PFSK-1 (cell line): ENCODE results near the gene RGL3.

Source experiments
- FOXP2 ChIP-seq: optimal IDR thresholded peaks from 2 replicates; pipeline ENCODE3; 2011; ENCODE audit warnings: borderline replicate concordance, control low read depth, inconsistent platforms; ENCODE audit not compliant: insufficient read depth; ENCODE audit errors: extremely low read length, extremely low read depth
- POLR2AphosphoS5 ChIP-seq: IDR thresholded peaks from 2 replicates; pipeline ENCODE4 v1.6.1; 2012; ENCODE audit warnings: low read depth, mild to moderate bottlenecking, control low read depth, low read length, moderate library complexity
- REST ChIP-seq, 2 experiments: IDR thresholded peaks; 2 replicates each; pipeline versions ENCODE4 v1.6.1 to v1.8.0; 2011 to 2012; ENCODE audit warnings: low read depth in 2 of 2, low read length in 2 of 2, control low read depth in 1 of 2, inconsistent platforms in 1 of 2, mild to moderate bottlenecking in 1 of 2, moderate library complexity in 1 of 2; ENCODE audit not compliant: insufficient read depth in 1 of 2
- SIN3A ChIP-seq: IDR thresholded peaks from 2 replicates; pipeline ENCODE4 v1.6.1; 2012; ENCODE audit warnings: mild to moderate bottlenecking, low read length, moderate library complexity, borderline replicate concordance; ENCODE audit not compliant: insufficient read depth
- TAF1 ChIP-seq: IDR thresholded peaks from 2 replicates; pipeline ENCODE4 v1.6.1; 2012; ENCODE audit warnings: low read length, control low read depth, borderline replicate concordance; ENCODE audit not compliant: insufficient read depth

The RGL3 gene

DNA sequence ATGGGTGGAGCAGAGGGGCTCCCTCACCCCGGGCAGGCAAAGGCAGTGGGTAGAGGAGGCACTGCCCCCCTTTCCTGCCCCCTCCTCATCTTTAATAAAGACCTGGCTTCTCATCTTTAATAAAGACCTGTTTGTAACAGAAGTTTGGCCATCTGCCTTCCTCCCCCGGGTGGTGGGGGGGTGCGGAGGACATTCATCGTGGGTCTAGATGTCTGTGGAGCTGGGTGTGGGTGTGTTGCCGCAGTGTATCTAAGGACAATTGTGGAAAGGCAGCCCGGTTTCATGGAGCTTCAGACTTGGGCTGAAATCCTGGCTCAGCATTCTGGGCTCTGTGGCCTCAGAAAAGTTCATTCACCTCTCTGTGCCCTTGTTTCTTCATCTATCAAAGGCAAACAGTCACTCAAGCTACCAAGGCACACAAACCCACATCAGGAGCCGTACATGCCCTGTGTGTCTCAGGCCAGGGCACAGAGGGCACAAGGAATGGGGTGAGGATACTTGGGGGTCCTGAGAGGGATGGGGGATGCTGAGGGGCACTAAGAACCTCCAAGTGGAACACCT is 53.5 kb downstream of the RGL3 start:
- TF ChIP-seq SIN3A: no peak
- TF ChIP-seq FOXP2: no peak
- no peak for TF ChIP-seq TAF1
- TF ChIP-seq REST (IDR thresholded peaks at IDR 0.05; ENCODE audit: insufficient read depth in 1 of 2, low read depth in 2 of 2, low read length in 2 of 2): no peak
- no peak for TF ChIP-seq POLR2AphosphoS5

DNA sequence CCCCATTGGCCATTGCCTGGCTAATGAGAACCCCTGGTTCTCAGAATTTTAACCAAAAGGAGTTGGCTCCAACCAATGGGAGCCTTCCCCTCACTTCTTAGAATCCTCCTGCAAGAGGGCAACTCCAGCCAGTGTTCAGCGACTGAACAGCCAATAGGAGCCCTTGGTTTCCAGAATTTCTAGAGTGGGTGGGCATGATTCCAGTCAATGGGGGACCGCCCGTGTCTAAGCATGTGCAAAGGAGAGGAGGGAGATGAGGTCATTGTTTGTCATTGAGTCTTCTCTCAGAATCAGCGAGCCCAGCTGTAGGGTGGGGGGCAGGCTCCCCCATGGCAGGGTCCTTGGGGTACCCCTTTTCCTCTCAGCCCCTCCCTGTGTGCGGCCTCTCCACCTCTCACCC is 54.2 kb downstream of the RGL3 start:
- TF ChIP-seq FOXP2 (no peak), SIN3A (no peak), POLR2AphosphoS5 (no peak), TAF1 (no peak), REST (IDR thresholded peaks at IDR 0.05; ENCODE audit: insufficient read depth in 1 of 2, low read depth in 2 of 2, low read length in 2 of 2) (no peak)

GRCh38 chr19:11364296-11364904 is 54.7 kb downstream of the RGL3 start:
- no peak for TF ChIP-seq SIN3A
- TF ChIP-seq FOXP2: no peak
- TF ChIP-seq REST (IDR thresholded peaks at IDR 0.05; ENCODE audit: insufficient read depth in 1 of 2, low read depth in 2 of 2, low read length in 2 of 2): no peak
- no peak for TF ChIP-seq TAF1
- TF ChIP-seq POLR2AphosphoS5: no peak

- TF ChIP-seq SIN3A: no peak
- TF ChIP-seq FOXP2: no peak
- TF ChIP-seq REST (IDR thresholded peaks at IDR 0.05; ENCODE audit: insufficient read depth in 1 of 2, low read depth in 2 of 2, low read length in 2 of 2): no peak
- TF ChIP-seq TAF1: no peak
- no peak for TF ChIP-seq POLR2AphosphoS5
These were observed 55.2 kb downstream of the RGL3 start for GRCh38 chr19:11363881-11364280.
